Neural cell (in vitro differentiated cells): ENCODE measurements around the gene ROBO1. TPM values are rescaled to one million over a fixed set of nuclear protein-coding genes. Genes with fewer than 3 reads are reported as not detected.
A peak's percentile ranks its signal among the peaks of the same experiment; 100 is the strongest.

ENCODE experiments used
- H2AFZ ChIP-seq: fragments of 200-600, 300-800 bp; sonication (generic), shearing (Covaris generic); 2 replicates; pipeline ENCODE4 v1.6.0; 2014; ENCODE audit warnings: low read depth, mild to moderate bottlenecking, antibody characterized with exemption, low read length, moderate library complexity
- H3F3A ChIP-seq: fragments of 200-600 bp; shearing (Covaris generic); 2 replicates; pipeline ENCODE4 v1.6.1; 2016; ENCODE audit warnings: mild to moderate bottlenecking, moderate library complexity, mixed read lengths, antibody characterized with exemption, low read length; ENCODE audit not compliant: insufficient read depth, poor library complexity, severe bottlenecking
- H3K27ac ChIP-seq: fragments of 200-600, 300-800 bp; sonication (generic), shearing (Covaris generic); 2 replicates; pipeline ENCODE4 v1.5.1; 2014; ENCODE audit warnings: mild to moderate bottlenecking, low read length, moderate library complexity
- H3K27me3 ChIP-seq: fragments of 300-800, 200-600 bp; sonication (generic), shearing (Covaris generic); 2 replicates; pipeline ENCODE4 v1.6.0; 2014; ENCODE audit warnings: mild to moderate bottlenecking, low read depth, low read length, moderate library complexity; ENCODE audit not compliant: insufficient read depth
- H3K36me3 ChIP-seq: fragments of 300-800, 200-600 bp; sonication (generic), shearing (Covaris generic); 2 replicates; pipeline ENCODE4 v1.5.1; 2014; ENCODE audit warnings: mild to moderate bottlenecking, antibody characterized with exemption, low read length, moderate library complexity; ENCODE audit not compliant: insufficient read depth
- H3K4me2 ChIP-seq: fragments of 300-800, 200-600 bp; sonication (generic), shearing (Covaris generic); 2 replicates; pipeline ENCODE4 v1.6.0; 2014; ENCODE audit warnings: mild to moderate bottlenecking, low read length
- H3K4me3 ChIP-seq: fragments of 300-800, 200-600 bp; sonication (generic), shearing (Covaris generic); 2 replicates; pipeline ENCODE4 v1.5.1; 2014; ENCODE audit warnings: mild to moderate bottlenecking, low read length, moderate library complexity
- H3K79me2 ChIP-seq: fragments of 200-600 bp; shearing (Covaris generic); replicated peaks from 2 replicates; pipeline ENCODE4 v1.6.0; 2014; ENCODE audit warnings: mild to moderate bottlenecking, low read length, moderate library complexity; ENCODE audit not compliant: insufficient read depth
- H3K9ac ChIP-seq: fragments of 300-800, 200-600 bp; sonication (generic), shearing (Covaris generic); 2 replicates; pipeline ENCODE4 v1.6.1; 2016; ENCODE audit warnings: mild to moderate bottlenecking, low read length, mixed read lengths
- H3K9me2 ChIP-seq: fragments of 200-600 bp; shearing (Covaris generic); 2 replicates; pipeline ENCODE4 v1.6.1; 2016; ENCODE audit warnings: mild to moderate bottlenecking, low read length, mixed read lengths; ENCODE audit not compliant: insufficient read depth
- H3K9me3 ChIP-seq: fragments of 200-600, 300-800 bp; sonication (generic), shearing (Covaris generic); 2 replicates; pipeline ENCODE4 v1.6.1; 2016; ENCODE audit warnings: mild to moderate bottlenecking, mixed run types, low read length, moderate library complexity, mixed read lengths
- H4K20me1 ChIP-seq: fragments of 200-600 bp; shearing (Covaris generic); 2 replicates; pipeline ENCODE4 v1.6.1; 2016; ENCODE audit warnings: mild to moderate bottlenecking, mixed run types; ENCODE audit not compliant: insufficient read depth
- CTCF ChIP-seq: fragments of 450-650 bp; IDR thresholded peaks from 2 replicates; pipeline ENCODE4 v1.5.1; 2014; ENCODE audit warnings: antibody characterized with exemption, mild to moderate bottlenecking, moderate library complexity; ENCODE audit not compliant: poor library complexity, severe bottlenecking
- EP300 ChIP-seq: fragments of 450-650 bp; conservative IDR thresholded peaks from 2 replicates; pipeline ENCODE4 v1.6.1; 2014; ENCODE audit warnings: antibody characterized with exemption, mild to moderate bottlenecking, moderate library complexity; ENCODE audit not compliant: poor library complexity, severe bottlenecking
- EZH2 ChIP-seq: fragments of 200-600, 300-800 bp; shearing (Covaris generic), sonication (generic); IDR thresholded peaks from 2 replicates; pipeline ENCODE4 v1.6.1; 2014; ENCODE audit warnings: antibody characterized with exemption, low read length, borderline replicate concordance, mild to moderate bottlenecking; ENCODE audit not compliant: insufficient read depth, poor library complexity, severe bottlenecking
- MXI1 ChIP-seq: fragments of 450-650 bp; conservative IDR thresholded peaks from 2 replicates; pipeline ENCODE4 v1.6.1; 2014; ENCODE audit warnings: antibody characterized with exemption, mild to moderate bottlenecking; ENCODE audit not compliant: poor library complexity, severe bottlenecking
- POLR2AphosphoS5 ChIP-seq: IDR thresholded peaks from 2 replicates; pipeline ENCODE4 v1.6.1; 2012
- RAD21 ChIP-seq: fragments of 450-650 bp; conservative IDR thresholded peaks from 2 replicates; pipeline ENCODE4 v1.6.1; 2014; ENCODE audit warnings: antibody characterized with exemption, mild to moderate bottlenecking, moderate library complexity
- REST ChIP-seq: IDR thresholded peaks from 2 replicates; pipeline ENCODE4 v1.6.1; 2012; ENCODE audit warnings: borderline replicate concordance
- SMC3 ChIP-seq: fragments of 450-650 bp; conservative IDR thresholded peaks from 2 replicates; pipeline ENCODE4 v1.6.1; 2014; ENCODE audit warnings: antibody characterized with exemption, mild to moderate bottlenecking, moderate library complexity; ENCODE audit not compliant: poor library complexity
- TAF1 ChIP-seq: IDR thresholded peaks from 2 replicates; pipeline ENCODE4 v1.6.1; 2012; ENCODE audit warnings: low read depth
- polyA plus RNA-seq: library from polyadenylated mRNA; depleted of rRNA; stranded (reverse); fragments of >200 nt; gene quantifications from 2 replicates; pipeline ENCODE4 v1.2.3, GENCODE V29; 2014

Gene ROBO1
- polyA plus RNA-seq, 1 donor from 2014 or later, result 183 TPM

- Histone ChIP-seq H3K9me3 (no peaks in the 10 kb centered on the region), H3K9ac (no peak overlapping the region), H3K9me2 (no peaks in the 10 kb centered on the region), H3K27me3 (no peaks in the 10 kb centered on the region), H4K20me1 (no peaks in the 10 kb centered on the region), H3F3A (no peaks in the 10 kb centered on the region), H3K4me3 (no peak overlapping the region), H3K36me3 (no peaks in the 10 kb centered on the region), H3K27ac (no peak overlapping the region), H2AFZ (no peak overlapping the region), H3K4me2 (no peak overlapping the region), H3K79me2 (peaks cover 15% of the 10 kb centered on the region)
- no peak for TF ChIP-seq POLR2AphosphoS5
- TF ChIP-seq TAF1, result no peak
- TF ChIP-seq SMC3, result no peak
- no peak for TF ChIP-seq EZH2
- TF ChIP-seq RAD21, result no peak
- no peak for TF ChIP-seq MXI1
- no peak for TF ChIP-seq REST
- TF ChIP-seq CTCF, result no peak
- TF ChIP-seq EP300, result no peak
Observed at GRCh38 chr3:78734048-78734637, 1033.7 kb downstream of the ROBO1 start.

GRCh38 chr3:78732893-78733292 lies 1034.9 kb downstream of the ROBO1 start:
- H3K79me2 ChIP-seq, result peaks cover 7% of the 10 kb centered on the region
- no peak overlapping the region for H2AFZ ChIP-seq
- H3K4me2 ChIP-seq, result no peak overlapping the region
- H3K27ac ChIP-seq, result peak overlapping the region; percentile 41
- no peak overlapping the region for H3K4me3 ChIP-seq
- no peaks in the 10 kb centered on the region for H4K20me1 ChIP-seq
- no peaks in the 10 kb centered on the region for H3K27me3 ChIP-seq
- H3K36me3 ChIP-seq, result no peaks in the 10 kb centered on the region
- no peak overlapping the region for H3K9ac ChIP-seq
- H3K9me2 ChIP-seq, result no peaks in the 10 kb centered on the region
- TF ChIP-seq EZH2 (no peak), POLR2AphosphoS5 (no peak), CTCF (no peak), RAD21 (no peak), REST (no peak), MXI1 (no peak)
- H3F3A ChIP-seq, result peaks cover under 1% of the 10 kb centered on the region
- H3K9me3 ChIP-seq, result no peaks in the 10 kb centered on the region
